HEK293 (cell line): ENCODE data around the gene LAMA2.

Experiments used
- CTCF ChIA-PET: fragments of 350-600 bp; formaldehyde crosslinking; extraction: SDS; loops from one replicate; lab custom pipeline; 2021; ENCODE audit warnings: antibody characterized with exemption; lab: Yijun Ruan, JAX
- POLR2A ChIA-PET: fragments of 300-600 bp; formaldehyde crosslinking; extraction: SDS; loops from one replicate; lab custom pipeline; 2020; ENCODE audit warnings: antibody characterized with exemption, inconsistent platforms; lab: Yijun Ruan, JAX
- H3K27ac ChIP-seq: fragments of 200-500 bp; sonication (Bioruptor generic); 2 replicates; pipeline ENCODE4 v1.5.1; 2014; ENCODE audit warnings: low read depth, low read length, control low read depth, inconsistent platforms; ENCODE audit errors: extremely low read depth
- H3K36me3 ChIP-seq, 2 experiments: fragments of 200-500 bp in 1 of 2; sonication (Bioruptor generic) in 1 of 2; 1 replicate in 1 of 2; 2 replicates in 1 of 2; pipeline ENCODE4 v1.5.1; 2014 to 2017; ENCODE audit warnings: inconsistent platforms in 2 of 2, low read length in 2 of 2; ENCODE audit not compliant: control insufficient read depth in 2 of 2, insufficient read depth in 1 of 2
- H3K4me1 ChIP-seq: fragments of 200-500 bp; sonication (Bioruptor generic); 2 replicates; pipeline ENCODE4 v1.5.1; 2014; ENCODE audit warnings: mild to moderate bottlenecking, low read length, inconsistent platforms; ENCODE audit not compliant: control insufficient read depth, insufficient read depth
- H3K4me3 ChIP-seq: 2 replicates; pipeline ENCODE4 v1.5.1; 2011; ENCODE audit warnings: low read depth, mild to moderate bottlenecking, control low read depth, low read length, moderate library complexity
- H3K9me3 ChIP-seq: fragments of 200-500 bp; sonication (Bioruptor generic); 2 replicates; pipeline ENCODE4 v1.5.1; 2014; ENCODE audit warnings: low read depth, low read length, inconsistent platforms; ENCODE audit not compliant: control insufficient read depth, insufficient read depth
- BCL11A ChIP-seq: fragments of 450-650 bp; formaldehyde crosslinking; IDR thresholded peaks from 2 replicates; pipeline ENCODE4 v1.5.1; 2016; ENCODE audit warnings: low read depth, missing biosample characterization, missing genetic modification characterization
- INSM2 ChIP-seq: fragments of 450-650 bp; formaldehyde crosslinking; IDR thresholded peaks from 2 replicates; pipeline ENCODE4 v1.5.1; 2016; ENCODE audit warnings: missing biosample characterization, missing genetic modification characterization
- MEIS1 ChIP-seq: sonication (generic); formaldehyde crosslinking; IDR thresholded peaks from 2 replicates; pipeline ENCODE4 v1.8.1; 2022; ENCODE audit warnings: missing genetic modification reagents, mild to moderate bottlenecking, borderline replicate concordance
- SP3 ChIP-seq: fragments of 450-650 bp; formaldehyde crosslinking; IDR thresholded peaks from 2 replicates; pipeline ENCODE4 v1.5.1; 2016; ENCODE audit warnings: missing biosample characterization, missing genetic modification characterization
- TCF7L2 ChIP-seq: IDR thresholded peaks from 2 replicates; pipeline ENCODE4 v1.6.1; 2011; ENCODE audit warnings: low read depth, mild to moderate bottlenecking, inconsistent platforms, low read length, moderate library complexity, borderline replicate concordance
- ZEB2 ChIP-seq: fragments of 450-650 bp; formaldehyde crosslinking; IDR thresholded peaks from 2 replicates; pipeline ENCODE4 v1.5.1; 2016; ENCODE audit warnings: missing biosample characterization, missing genetic modification characterization
- ZFP41 ChIP-seq: fragments of 450-650 bp; formaldehyde crosslinking; IDR thresholded peaks from 2 replicates; pipeline ENCODE4 v1.5.1; 2016; ENCODE audit warnings: missing biosample characterization, missing genetic modification characterization, borderline replicate concordance
- ZNF169 ChIP-seq: fragments of 450-650 bp; formaldehyde crosslinking; IDR thresholded peaks from 2 replicates; pipeline ENCODE4 v1.5.1; 2016; ENCODE audit warnings: missing biosample characterization, missing genetic modification characterization
- ZNF2 ChIP-seq: fragments of 450-650 bp; formaldehyde crosslinking; IDR thresholded peaks from 2 replicates; pipeline ENCODE4 v1.5.1; 2016; ENCODE audit warnings: missing biosample characterization, missing genetic modification characterization
- ZNF248 ChIP-seq: fragments of 450-650 bp; formaldehyde crosslinking; IDR thresholded peaks from 2 replicates; pipeline ENCODE4 v1.5.1; 2017; ENCODE audit warnings: missing biosample characterization, missing genetic modification characterization
- ZNF311 ChIP-seq: fragments of 450-650 bp; formaldehyde crosslinking; IDR thresholded peaks from 2 replicates; pipeline ENCODE4 v1.5.1; 2017; ENCODE audit warnings: missing biosample characterization, missing genetic modification characterization, borderline replicate concordance
- ZNF335 ChIP-seq: fragments of 450-650 bp; formaldehyde crosslinking; conservative IDR thresholded peaks from 2 replicates; pipeline ENCODE4 v1.5.1; 2016; ENCODE audit warnings: missing biosample characterization, missing genetic modification characterization
- ZNF404 ChIP-seq: fragments of 450-650 bp; formaldehyde crosslinking; IDR thresholded peaks from 2 replicates; pipeline ENCODE4 v1.5.1; 2017; ENCODE audit warnings: missing biosample characterization, missing genetic modification characterization
- ZNF416 ChIP-seq: fragments of 450-650 bp; formaldehyde crosslinking; IDR thresholded peaks from 2 replicates; pipeline ENCODE4 v1.5.1; 2016; ENCODE audit warnings: missing biosample characterization, missing genetic modification characterization
- ZNF521 ChIP-seq: fragments of 450-650 bp; formaldehyde crosslinking; IDR thresholded peaks from 2 replicates; pipeline ENCODE4 v1.5.1; 2017; ENCODE audit warnings: missing biosample characterization, mild to moderate bottlenecking, missing genetic modification characterization
- ZNF529 ChIP-seq: fragments of 450-650 bp; formaldehyde crosslinking; IDR thresholded peaks from 2 replicates; pipeline ENCODE4 v1.5.1; 2017; ENCODE audit warnings: missing genetic modification characterization, missing biosample characterization; ENCODE audit not compliant: insufficient replicate concordance
- ZNF548 ChIP-seq: fragments of 450-650 bp; formaldehyde crosslinking; IDR thresholded peaks from 2 replicates; pipeline ENCODE4 v1.5.1; 2016; ENCODE audit warnings: missing biosample characterization, missing genetic modification characterization
- ZNF555 ChIP-seq: fragments of 450-650 bp; formaldehyde crosslinking; conservative IDR thresholded peaks from 2 replicates; pipeline ENCODE4 v1.5.1; 2017; ENCODE audit warnings: missing biosample characterization, mild to moderate bottlenecking, missing genetic modification characterization, inconsistent platforms
- ZNF558 ChIP-seq: fragments of 450-650 bp; formaldehyde crosslinking; IDR thresholded peaks from 2 replicates; pipeline ENCODE4 v1.5.1; 2016; ENCODE audit warnings: missing biosample characterization, missing genetic modification characterization
- ZNF585B ChIP-seq: fragments of 450-650 bp; formaldehyde crosslinking; IDR thresholded peaks from 2 replicates; pipeline ENCODE4 v1.5.1; 2016; ENCODE audit warnings: missing biosample characterization, missing genetic modification characterization
- ZNF623 ChIP-seq: fragments of 450-650 bp; formaldehyde crosslinking; IDR thresholded peaks from 2 replicates; pipeline ENCODE4 v1.5.1; 2016; ENCODE audit warnings: missing biosample characterization, missing genetic modification characterization
- ZNF626 ChIP-seq: fragments of 450-650 bp; sonication (Bioruptor Pico); formaldehyde crosslinking; IDR thresholded peaks from 2 replicates; pipeline ENCODE4 v1.5.1; 2018; ENCODE audit warnings: missing biosample characterization, missing genetic modification characterization, inconsistent platforms
- ZNF654 ChIP-seq: fragments of 450-650 bp; formaldehyde crosslinking; IDR thresholded peaks from 2 replicates; pipeline ENCODE4 v1.5.1; 2016; ENCODE audit warnings: low read depth, missing biosample characterization, missing genetic modification characterization
- ZNF707 ChIP-seq: fragments of 450-650 bp; formaldehyde crosslinking; IDR thresholded peaks from 2 replicates; pipeline ENCODE4 v1.5.1; 2016; ENCODE audit warnings: missing biosample characterization, missing genetic modification characterization
- ZNF768 ChIP-seq: fragments of 450-650 bp; formaldehyde crosslinking; IDR thresholded peaks from 2 replicates; pipeline ENCODE4 v1.5.1; 2018; ENCODE audit warnings: missing biosample characterization, mild to moderate bottlenecking, missing genetic modification characterization
- ZNF791 ChIP-seq: fragments of 450-650 bp; formaldehyde crosslinking; IDR thresholded peaks from 2 replicates; pipeline ENCODE4 v1.5.1; 2016; ENCODE audit warnings: missing biosample characterization, missing genetic modification characterization
- ZNF837 ChIP-seq: fragments of 450-650 bp; formaldehyde crosslinking; IDR thresholded peaks from 2 replicates; pipeline ENCODE4 v1.5.1; 2016; ENCODE audit warnings: missing biosample characterization, missing genetic modification characterization
- ZSCAN23 ChIP-seq: fragments of 450-650 bp; formaldehyde crosslinking; IDR thresholded peaks from 2 replicates; pipeline ENCODE4 v1.5.1; 2016; ENCODE audit warnings: missing biosample characterization, missing genetic modification characterization
- TF ChIP-seq, protein P1 (sequence below): fragments of 450-650 bp; formaldehyde crosslinking; IDR thresholded peaks from 2 replicates; pipeline ENCODE4 v1.5.1; 2016; ENCODE audit warnings: missing biosample characterization, missing genetic modification characterization
- TF ChIP-seq, protein P2 (sequence below): fragments of 450-650 bp; formaldehyde crosslinking; IDR thresholded peaks from 2 replicates; pipeline ENCODE4 v1.5.1; 2016; ENCODE audit warnings: missing biosample characterization, missing genetic modification characterization
- TF ChIP-seq, protein P3 (sequence below): fragments of 450-650 bp; formaldehyde crosslinking; IDR thresholded peaks from 2 replicates; pipeline ENCODE4 v1.5.1; 2017; ENCODE audit warnings: missing biosample characterization, mild to moderate bottlenecking, missing genetic modification characterization, moderate library complexity
- TF ChIP-seq, protein P4 (sequence below): fragments of 450-650 bp; formaldehyde crosslinking; IDR thresholded peaks from 2 replicates; pipeline ENCODE4 v1.5.1; 2016; ENCODE audit warnings: missing biosample characterization, missing genetic modification characterization, borderline replicate concordance

LAMA2 gene

DNA sequence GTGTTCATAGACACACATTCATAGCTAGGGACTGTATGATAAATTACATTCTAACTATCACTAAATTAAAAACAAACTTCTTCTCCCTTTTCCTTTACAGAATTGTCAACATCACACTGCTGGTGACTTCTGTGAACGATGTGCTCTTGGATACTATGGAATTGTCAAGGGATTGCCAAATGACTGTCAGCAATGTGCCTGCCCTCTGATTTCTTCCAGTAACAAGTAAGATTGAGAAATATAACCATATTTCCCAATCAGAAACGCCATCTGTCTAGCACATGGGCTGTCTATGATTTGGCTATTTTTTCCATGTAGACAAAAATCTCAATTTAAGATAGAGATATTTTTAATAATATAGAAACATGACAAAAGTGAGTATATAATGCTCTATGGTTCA lies 459.3 kb downstream of the LAMA2 start:
- H3K27ac ChIP-seq: no peak overlapping the region
- CTCF ChIA-PET: interaction anchor here (0.7 to 1.2 kb wide), 2 partner anchors 9 to 976 kb away, joined by 3 to 5 read pairs; no protein-coding TSS in a partner anchor
- POLR2A ChIA-PET: no interaction called here
- H3K4me1 ChIP-seq: no peaks in the 10 kb centered on the region
- H3K9me3 ChIP-seq: no peaks in the 10 kb centered on the region
- TF ChIP-seq ZNF521 (tag by site-specific recombination) (no peak), BCL11A (tag by site-specific recombination) (no peak), ZNF558 (no peak), ZNF585B (tag by site-specific recombination) (no peak), MEIS1 (no peak), ZNF654 (no peak), ZNF404 (tag by site-specific recombination) (no peak), ZNF311 (tag by site-specific recombination) (no peak), ZNF548 (tag by site-specific recombination) (no peak), ZSCAN23 (tag by site-specific recombination) (no peak), INSM2 (tag by site-specific recombination) (no peak), ZEB2 (no peak), ZNF335 (tag by site-specific recombination) (no peak), TCF7L2 (no peak), ZNF416 (no peak)
- TF ChIP-seq, protein P1, sequence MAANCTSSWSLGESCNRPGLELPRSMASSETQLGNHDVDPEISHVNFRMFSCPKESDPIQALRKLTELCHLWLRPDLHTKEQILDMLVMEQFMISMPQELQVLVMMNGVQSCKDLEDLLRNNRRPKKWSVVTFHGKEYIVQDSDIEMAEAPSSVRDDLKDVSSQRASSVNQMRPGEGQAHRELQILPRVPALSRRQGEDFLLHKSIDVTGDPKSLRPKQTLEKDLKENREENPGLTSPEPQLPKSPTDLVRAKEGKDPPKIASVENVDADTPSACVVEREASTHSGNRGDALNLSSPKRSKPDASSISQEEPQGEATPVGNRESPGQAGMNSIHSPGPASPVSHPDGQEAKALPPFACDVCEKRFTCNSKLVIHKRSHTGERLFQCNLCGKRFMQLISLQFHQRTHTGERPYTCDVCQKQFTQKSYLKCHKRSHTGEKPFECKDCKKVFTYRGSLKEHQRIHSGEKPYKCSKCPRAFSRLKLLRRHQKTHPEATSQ: no peak
- TF ChIP-seq, protein P2, sequence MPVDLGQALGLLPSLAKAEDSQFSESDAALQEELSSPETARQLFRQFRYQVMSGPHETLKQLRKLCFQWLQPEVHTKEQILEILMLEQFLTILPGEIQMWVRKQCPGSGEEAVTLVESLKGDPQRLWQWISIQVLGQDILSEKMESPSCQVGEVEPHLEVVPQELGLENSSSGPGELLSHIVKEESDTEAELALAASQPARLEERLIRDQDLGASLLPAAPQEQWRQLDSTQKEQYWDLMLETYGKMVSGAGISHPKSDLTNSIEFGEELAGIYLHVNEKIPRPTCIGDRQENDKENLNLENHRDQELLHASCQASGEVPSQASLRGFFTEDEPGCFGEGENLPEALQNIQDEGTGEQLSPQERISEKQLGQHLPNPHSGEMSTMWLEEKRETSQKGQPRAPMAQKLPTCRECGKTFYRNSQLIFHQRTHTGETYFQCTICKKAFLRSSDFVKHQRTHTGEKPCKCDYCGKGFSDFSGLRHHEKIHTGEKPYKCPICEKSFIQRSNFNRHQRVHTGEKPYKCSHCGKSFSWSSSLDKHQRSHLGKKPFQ (tag by site-specific recombination): no peak
- no peak overlapping the region for H3K4me3 ChIP-seq
- no peaks in the 10 kb centered on the region for H3K36me3 ChIP-seq

- no peaks in the 10 kb centered on the region for H3K4me1 ChIP-seq
- H3K36me3 ChIP-seq: no peaks in the 10 kb centered on the region
- CTCF ChIA-PET: no interaction called here
- H3K9me3 ChIP-seq: no peaks in the 10 kb centered on the region
- no peak overlapping the region for H3K4me3 ChIP-seq
- H3K27ac ChIP-seq: no peak overlapping the region
- POLR2A ChIA-PET: no interaction called here
- TF ChIP-seq ZNF791: no peak
- TF ChIP-seq ZNF837 (tag by site-specific recombination): no peak
- TF ChIP-seq ZNF623 (tag by site-specific recombination): no peak
- TF ChIP-seq ZNF555 (tag by site-specific recombination): no peak
- no peak for TF ChIP-seq ZNF169 (tag by site-specific recombination)
- no peak for TF ChIP-seq SP3 (tag by site-specific recombination)
- TF ChIP-seq ZNF529 (tag by site-specific recombination): no peak
- TF ChIP-seq ZNF768 (tag by site-specific recombination): no peak
- TF ChIP-seq, protein P3, sequence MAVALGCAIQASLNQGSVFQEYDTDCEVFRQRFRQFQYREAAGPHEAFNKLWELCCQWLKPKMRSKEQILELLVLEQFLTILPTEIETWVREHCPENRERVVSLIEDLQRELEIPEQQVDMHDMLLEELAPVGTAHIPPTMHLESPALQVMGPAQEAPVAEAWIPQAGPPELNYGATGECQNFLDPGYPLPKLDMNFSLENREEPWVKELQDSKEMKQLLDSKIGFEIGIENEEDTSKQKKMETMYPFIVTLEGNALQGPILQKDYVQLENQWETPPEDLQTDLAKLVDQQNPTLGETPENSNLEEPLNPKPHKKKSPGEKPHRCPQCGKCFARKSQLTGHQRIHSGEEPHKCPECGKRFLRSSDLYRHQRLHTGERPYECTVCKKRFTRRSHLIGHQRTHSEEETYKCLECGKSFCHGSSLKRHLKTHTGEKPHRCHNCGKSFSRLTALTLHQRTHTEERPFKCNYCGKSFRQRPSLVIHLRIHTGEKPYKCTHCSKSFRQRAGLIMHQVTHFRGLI (tag by site-specific recombination): no peak
- no peak for TF ChIP-seq ZNF707 (tag by site-specific recombination)
- no peak for TF ChIP-seq ZNF2 (tag by site-specific recombination)
- no peak for TF ChIP-seq ZFP41 (tag by site-specific recombination)
- no peak for TF ChIP-seq ZNF626 (tag by site-specific recombination)
- TF ChIP-seq ZNF248: no peak
- TF ChIP-seq, protein P4, sequence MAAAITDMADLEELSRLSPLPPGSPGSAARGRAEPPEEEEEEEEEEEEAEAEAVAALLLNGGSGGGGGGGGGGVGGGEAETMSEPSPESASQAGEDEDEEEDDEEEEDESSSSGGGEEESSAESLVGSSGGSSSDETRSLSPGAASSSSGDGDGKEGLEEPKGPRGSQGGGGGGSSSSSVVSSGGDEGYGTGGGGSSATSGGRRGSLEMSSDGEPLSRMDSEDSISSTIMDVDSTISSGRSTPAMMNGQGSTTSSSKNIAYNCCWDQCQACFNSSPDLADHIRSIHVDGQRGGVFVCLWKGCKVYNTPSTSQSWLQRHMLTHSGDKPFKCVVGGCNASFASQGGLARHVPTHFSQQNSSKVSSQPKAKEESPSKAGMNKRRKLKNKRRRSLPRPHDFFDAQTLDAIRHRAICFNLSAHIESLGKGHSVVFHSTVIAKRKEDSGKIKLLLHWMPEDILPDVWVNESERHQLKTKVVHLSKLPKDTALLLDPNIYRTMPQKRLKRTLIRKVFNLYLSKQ (tag by site-specific recombination): no peak
These were observed 459.9 kb downstream of the LAMA2 start for GRCh38 chr6:129342796-129343195.
